Measurements from ENCODE around the gene KLHL22.

GRCh38 chr22:20399866-20400605 lies 95.6 kb downstream of the KLHL22 start:
- TF ChIP-seq TAF1 (IDR thresholded peaks at IDR 0.05; ENCODE audit: low read depth) (no peak), REST (IDR thresholded peaks at IDR 0.05; ENCODE audit: low read depth) (no peak), TEAD4 (IDR thresholded peaks at IDR 0.05) (no peak)
